Putamen (tissue), 1 donor: ENCODE data around the gene IDH3G.

Source experiments
- DNase-seq: peaks from one replicate; pipeline ENCODE4 v3.0.0-alpha.2; 2016; ENCODE audit warnings: low spot score

IDH3G gene

GRCh38 chrX:153773218-153773611 is 21.0 kb downstream of the IDH3G start:
- no peak for DNase-seq

- no peak for DNase-seq
Measured at GRCh38 chrX:153772316-153773217, 21.6 kb downstream of the IDH3G start.

GRCh38 chrX:153771415-153772315 is 22.5 kb downstream of the IDH3G start:
- no peak for DNase-seq

- no peak for DNase-seq
Measured at GRCh38 chrX:153770601-153771414, 23.4 kb downstream of the IDH3G start.

GRCh38 chrX:153769865-153770600 is 24.1 kb downstream of the IDH3G start:
- no peak for DNase-seq

- DNase-seq: no peak
Measured at GRCh38 chrX:153769158-153769864, 24.9 kb downstream of the IDH3G start.

GRCh38 chrX:153768311-153769157 is 25.6 kb downstream of the IDH3G start:
- no peak for DNase-seq

- DNase-seq: no peak
Measured at GRCh38 chrX:153767674-153768055, 26.5 kb downstream of the IDH3G start.

GRCh38 chrX:153766871-153767673 is 27.1 kb downstream of the IDH3G start:
- DNase-seq: no peak

GRCh38 chrX:153766098-153766817 is 27.9 kb downstream of the IDH3G start:
- peak; percentile 74 for DNase-seq

GRCh38 chrX:153765138-153766079 is 28.8 kb downstream of the IDH3G start:
- peak; percentile 93 for DNase-seq

- no peak for DNase-seq
Measured at GRCh38 chrX:153764786-153765137, 29.4 kb downstream of the IDH3G start.

- DNase-seq: peak; percentile 86
Measured at GRCh38 chrX:153763989-153764755, 30.0 kb downstream of the IDH3G start, which contains the start of gene PLXNB3. Gene PLXNB3 (plus strand): TSS chrX:153764249. CDS start chrX:153765536, 1,287 bp downstream.

- no peak for DNase-seq
Measured at GRCh38 chrX:153763298-153763932, 30.8 kb downstream of the IDH3G start.

GRCh38 chrX:153762626-153763173 is 31.5 kb downstream of the IDH3G start:
- no peak for DNase-seq
